Neural cell (in vitro differentiated cells): ENCODE measurements around the gene THADA. TPM values are rescaled to one million over a fixed set of nuclear protein-coding genes. Genes with fewer than 3 reads are reported as not detected.

Source experiments
- H2AFZ ChIP-seq: fragments of 200-600, 300-800 bp; sonication (generic), shearing (Covaris generic); 2 replicates; pipeline ENCODE4 v1.6.0; 2014; ENCODE audit warnings: low read depth, mild to moderate bottlenecking, antibody characterized with exemption, low read length, moderate library complexity
- H3F3A ChIP-seq: fragments of 200-600 bp; shearing (Covaris generic); 2 replicates; pipeline ENCODE4 v1.6.1; 2016; ENCODE audit warnings: mild to moderate bottlenecking, moderate library complexity, mixed read lengths, antibody characterized with exemption, low read length; ENCODE audit not compliant: insufficient read depth, poor library complexity, severe bottlenecking
- H3K27ac ChIP-seq: fragments of 200-600, 300-800 bp; sonication (generic), shearing (Covaris generic); 2 replicates; pipeline ENCODE4 v1.5.1; 2014; ENCODE audit warnings: mild to moderate bottlenecking, low read length, moderate library complexity
- H3K27me3 ChIP-seq: fragments of 300-800, 200-600 bp; sonication (generic), shearing (Covaris generic); 2 replicates; pipeline ENCODE4 v1.6.0; 2014; ENCODE audit warnings: mild to moderate bottlenecking, low read depth, low read length, moderate library complexity; ENCODE audit not compliant: insufficient read depth
- H3K36me3 ChIP-seq: fragments of 300-800, 200-600 bp; sonication (generic), shearing (Covaris generic); 2 replicates; pipeline ENCODE4 v1.5.1; 2014; ENCODE audit warnings: mild to moderate bottlenecking, antibody characterized with exemption, low read length, moderate library complexity; ENCODE audit not compliant: insufficient read depth
- H3K4me2 ChIP-seq: fragments of 300-800, 200-600 bp; sonication (generic), shearing (Covaris generic); 2 replicates; pipeline ENCODE4 v1.6.0; 2014; ENCODE audit warnings: mild to moderate bottlenecking, low read length
- H3K4me3 ChIP-seq: fragments of 300-800, 200-600 bp; sonication (generic), shearing (Covaris generic); 2 replicates; pipeline ENCODE4 v1.5.1; 2014; ENCODE audit warnings: mild to moderate bottlenecking, low read length, moderate library complexity
- H3K79me2 ChIP-seq: fragments of 200-600 bp; shearing (Covaris generic); replicated peaks from 2 replicates; pipeline ENCODE4 v1.6.0; 2014; ENCODE audit warnings: mild to moderate bottlenecking, low read length, moderate library complexity; ENCODE audit not compliant: insufficient read depth
- H3K9ac ChIP-seq: fragments of 300-800, 200-600 bp; sonication (generic), shearing (Covaris generic); 2 replicates; pipeline ENCODE4 v1.6.1; 2016; ENCODE audit warnings: mild to moderate bottlenecking, low read length, mixed read lengths
- H3K9me2 ChIP-seq: fragments of 200-600 bp; shearing (Covaris generic); 2 replicates; pipeline ENCODE4 v1.6.1; 2016; ENCODE audit warnings: mild to moderate bottlenecking, low read length, mixed read lengths; ENCODE audit not compliant: insufficient read depth
- H3K9me3 ChIP-seq: fragments of 200-600, 300-800 bp; sonication (generic), shearing (Covaris generic); 2 replicates; pipeline ENCODE4 v1.6.1; 2016; ENCODE audit warnings: mild to moderate bottlenecking, mixed run types, low read length, moderate library complexity, mixed read lengths
- H4K20me1 ChIP-seq: fragments of 200-600 bp; shearing (Covaris generic); 2 replicates; pipeline ENCODE4 v1.6.1; 2016; ENCODE audit warnings: mild to moderate bottlenecking, mixed run types; ENCODE audit not compliant: insufficient read depth
- CTCF ChIP-seq: fragments of 450-650 bp; IDR thresholded peaks from 2 replicates; pipeline ENCODE4 v1.5.1; 2014; ENCODE audit warnings: antibody characterized with exemption, mild to moderate bottlenecking, moderate library complexity; ENCODE audit not compliant: poor library complexity, severe bottlenecking
- EP300 ChIP-seq: fragments of 450-650 bp; conservative IDR thresholded peaks from 2 replicates; pipeline ENCODE4 v1.6.1; 2014; ENCODE audit warnings: antibody characterized with exemption, mild to moderate bottlenecking, moderate library complexity; ENCODE audit not compliant: poor library complexity, severe bottlenecking
- EZH2 ChIP-seq: fragments of 200-600, 300-800 bp; shearing (Covaris generic), sonication (generic); IDR thresholded peaks from 2 replicates; pipeline ENCODE4 v1.6.1; 2014; ENCODE audit warnings: antibody characterized with exemption, low read length, borderline replicate concordance, mild to moderate bottlenecking; ENCODE audit not compliant: insufficient read depth, poor library complexity, severe bottlenecking
- MXI1 ChIP-seq: fragments of 450-650 bp; conservative IDR thresholded peaks from 2 replicates; pipeline ENCODE4 v1.6.1; 2014; ENCODE audit warnings: antibody characterized with exemption, mild to moderate bottlenecking; ENCODE audit not compliant: poor library complexity, severe bottlenecking
- POLR2AphosphoS5 ChIP-seq: IDR thresholded peaks from 2 replicates; pipeline ENCODE4 v1.6.1; 2012
- RAD21 ChIP-seq: fragments of 450-650 bp; conservative IDR thresholded peaks from 2 replicates; pipeline ENCODE4 v1.6.1; 2014; ENCODE audit warnings: antibody characterized with exemption, mild to moderate bottlenecking, moderate library complexity
- SMC3 ChIP-seq: fragments of 450-650 bp; conservative IDR thresholded peaks from 2 replicates; pipeline ENCODE4 v1.6.1; 2014; ENCODE audit warnings: antibody characterized with exemption, mild to moderate bottlenecking, moderate library complexity; ENCODE audit not compliant: poor library complexity
- TAF1 ChIP-seq: IDR thresholded peaks from 2 replicates; pipeline ENCODE4 v1.6.1; 2012; ENCODE audit warnings: low read depth
- polyA plus RNA-seq: library from polyadenylated mRNA; depleted of rRNA; stranded (reverse); fragments of >200 nt; gene quantifications from 2 replicates; pipeline ENCODE4 v1.2.3, GENCODE V29; 2014
- TF ChIP-seq, protein P1 (sequence below): IDR thresholded peaks from 2 replicates; pipeline ENCODE4 v1.6.1; 2012; ENCODE audit warnings: borderline replicate concordance

Gene THADA
- polyA plus RNA-seq, 1 donor from 2014 or later, result 8.5 TPM

DNA sequence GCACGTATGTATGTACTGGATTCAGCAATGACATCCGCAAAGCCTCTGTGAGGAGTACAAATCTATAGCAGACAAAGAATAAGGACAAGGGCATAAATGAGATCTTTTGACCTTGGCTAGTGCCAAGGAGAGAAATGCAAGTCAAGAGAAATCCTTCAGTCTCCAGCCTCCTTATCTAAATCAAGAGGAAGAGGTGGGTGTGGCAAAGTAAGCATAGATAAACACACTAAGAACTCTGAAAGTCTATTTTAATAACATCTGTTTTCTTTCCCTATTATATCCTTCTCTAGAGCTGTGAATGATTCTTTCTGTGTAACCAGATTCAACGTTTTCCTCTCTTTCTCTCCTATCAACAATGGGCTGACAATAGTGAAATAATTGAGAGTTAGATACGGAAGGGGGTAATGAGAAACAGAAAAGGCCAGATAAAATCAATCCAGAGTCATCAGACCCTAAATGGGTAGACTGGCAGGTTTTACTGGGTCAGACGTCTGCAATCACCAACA, 250.9 kb downstream of the THADA start:
- no peak overlapping the region for H3K4me2 ChIP-seq
- no peak overlapping the region for H3K27ac ChIP-seq
- no peaks in the 10 kb centered on the region for H4K20me1 ChIP-seq
- H3F3A ChIP-seq, result no peaks in the 10 kb centered on the region
- no peaks in the 10 kb centered on the region for H3K79me2 ChIP-seq
- no peaks in the 10 kb centered on the region for H3K36me3 ChIP-seq
- H2AFZ ChIP-seq, result no peak overlapping the region
- H3K9ac ChIP-seq, result no peak overlapping the region
- no peaks in the 10 kb centered on the region for H3K27me3 ChIP-seq
- no peak overlapping the region for H3K4me3 ChIP-seq
- no peaks in the 10 kb centered on the region for H3K9me2 ChIP-seq
- H3K9me3 ChIP-seq, result no peaks in the 10 kb centered on the region
- TF ChIP-seq, protein P1, sequence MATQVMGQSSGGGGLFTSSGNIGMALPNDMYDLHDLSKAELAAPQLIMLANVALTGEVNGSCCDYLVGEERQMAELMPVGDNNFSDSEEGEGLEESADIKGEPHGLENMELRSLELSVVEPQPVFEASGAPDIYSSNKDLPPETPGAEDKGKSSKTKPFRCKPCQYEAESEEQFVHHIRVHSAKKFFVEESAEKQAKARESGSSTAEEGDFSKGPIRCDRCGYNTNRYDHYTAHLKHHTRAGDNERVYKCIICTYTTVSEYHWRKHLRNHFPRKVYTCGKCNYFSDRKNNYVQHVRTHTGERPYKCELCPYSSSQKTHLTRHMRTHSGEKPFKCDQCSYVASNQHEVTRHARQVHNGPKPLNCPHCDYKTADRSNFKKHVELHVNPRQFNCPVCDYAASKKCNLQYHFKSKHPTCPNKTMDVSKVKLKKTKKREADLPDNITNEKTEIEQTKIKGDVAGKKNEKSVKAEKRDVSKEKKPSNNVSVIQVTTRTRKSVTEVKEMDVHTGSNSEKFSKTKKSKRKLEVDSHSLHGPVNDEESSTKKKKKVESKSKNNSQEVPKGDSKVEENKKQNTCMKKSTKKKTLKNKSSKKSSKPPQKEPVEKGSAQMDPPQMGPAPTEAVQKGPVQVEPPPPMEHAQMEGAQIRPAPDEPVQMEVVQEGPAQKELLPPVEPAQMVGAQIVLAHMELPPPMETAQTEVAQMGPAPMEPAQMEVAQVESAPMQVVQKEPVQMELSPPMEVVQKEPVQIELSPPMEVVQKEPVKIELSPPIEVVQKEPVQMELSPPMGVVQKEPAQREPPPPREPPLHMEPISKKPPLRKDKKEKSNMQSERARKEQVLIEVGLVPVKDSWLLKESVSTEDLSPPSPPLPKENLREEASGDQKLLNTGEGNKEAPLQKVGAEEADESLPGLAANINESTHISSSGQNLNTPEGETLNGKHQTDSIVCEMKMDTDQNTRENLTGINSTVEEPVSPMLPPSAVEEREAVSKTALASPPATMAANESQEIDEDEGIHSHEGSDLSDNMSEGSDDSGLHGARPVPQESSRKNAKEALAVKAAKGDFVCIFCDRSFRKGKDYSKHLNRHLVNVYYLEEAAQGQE, result no peak
- TF ChIP-seq POLR2AphosphoS5 (no peak), CTCF (no peak), EZH2 (no peak), EP300 (no peak), SMC3 (no peak), TAF1 (no peak), MXI1 (no peak), RAD21 (no peak)

DNA sequence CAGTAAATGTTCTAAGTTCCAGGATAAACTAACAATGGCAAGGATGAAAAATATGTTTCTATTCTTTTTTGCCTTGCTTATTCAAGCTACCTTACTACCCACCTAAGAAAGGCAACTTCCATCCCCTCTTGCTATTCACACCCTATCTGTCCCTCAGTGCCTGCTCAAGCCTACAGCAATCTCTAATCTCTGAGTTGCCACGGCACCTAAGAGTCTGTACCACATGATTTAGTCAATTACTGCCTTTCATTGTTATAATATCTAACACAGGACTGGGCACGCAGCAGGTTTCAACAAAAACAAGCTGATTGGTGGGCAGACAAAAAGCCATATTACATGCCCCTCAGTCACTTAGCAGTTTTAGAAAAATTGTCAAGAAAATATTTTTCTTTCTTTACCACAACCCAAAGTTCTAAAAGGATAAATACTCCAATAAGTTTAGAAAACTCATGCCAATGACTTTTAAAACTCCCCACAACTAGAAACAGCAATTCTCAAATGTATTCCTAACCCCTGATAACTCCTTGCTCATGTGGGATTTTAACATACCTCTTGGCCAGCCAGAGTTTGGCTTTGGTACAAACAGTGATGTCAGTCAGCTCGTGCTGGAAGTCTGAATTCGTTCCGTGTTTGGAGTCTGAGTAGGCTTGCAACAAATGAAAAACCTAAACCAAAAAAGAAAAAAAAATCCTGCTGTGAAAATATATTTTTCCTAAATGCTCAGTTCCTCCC, 252.1 kb downstream of the THADA start:
- Histone ChIP-seq H3K9ac (no peak overlapping the region), H2AFZ (no peak overlapping the region), H3K4me3 (no peak overlapping the region), H3K9me2 (no peaks in the 10 kb centered on the region), H3K79me2 (no peaks in the 10 kb centered on the region), H3K27me3 (no peaks in the 10 kb centered on the region), H3K36me3 (no peaks in the 10 kb centered on the region), H3K9me3 (no peaks in the 10 kb centered on the region), H3K4me2 (no peak overlapping the region), H3K27ac (no peak overlapping the region), H3F3A (no peaks in the 10 kb centered on the region), H4K20me1 (no peaks in the 10 kb centered on the region)
- TF ChIP-seq RAD21 (no peak), POLR2AphosphoS5 (no peak), CTCF (no peak), EP300 (no peak), MXI1 (no peak), EZH2 (no peak), TAF1 (no peak), SMC3 (no peak)
- TF ChIP-seq, protein P1, result no peak
